Kidney epithelial cell (primary cell): ENCODE data around the gene AGPAT3. TPM values are rescaled to one million over a fixed set of nuclear protein-coding genes. Genes with fewer than 3 reads are reported as not detected.

Experiments used
- DNase-seq: peaks from one replicate; pipeline ENCODE4 v3.0.0-alpha.2; 2010; ENCODE audit warnings: low read depth
- H3K27me3 ChIP-seq: 2 replicates; pipeline ENCODE4 v1.6.0; 2011; ENCODE audit warnings: low read length; ENCODE audit not compliant: control insufficient read depth, insufficient read depth
- H3K36me3 ChIP-seq: 2 replicates; pipeline ENCODE4 v1.5.1; 2011; ENCODE audit warnings: low read length; ENCODE audit not compliant: control insufficient read depth, insufficient read depth
- H3K4me3 ChIP-seq: 2 replicates; pipeline ENCODE4 v1.5.1; 2011; ENCODE audit warnings: low read depth, mild to moderate bottlenecking, control low read depth, low read length
- total RNA-seq: library from RNA; depleted of rRNA; stranded (reverse); fragments of >200 nt; gene quantifications from 2 replicates; pipeline ENCODE4 v1.2.3, GENCODE V29; 2015
- TF ChIP-seq, protein P1 (sequence below): IDR thresholded peaks from 2 replicates; pipeline ENCODE4 v1.5.1; 2011; ENCODE audit warnings: mild to moderate bottlenecking, moderate library complexity, low read length, control low read depth, inconsistent platforms; ENCODE audit not compliant: insufficient read depth, poor library complexity, severe bottlenecking

The AGPAT3 gene
- total RNA-seq, 1 donor from 2014 or later, result 62.3 TPM

DNA sequence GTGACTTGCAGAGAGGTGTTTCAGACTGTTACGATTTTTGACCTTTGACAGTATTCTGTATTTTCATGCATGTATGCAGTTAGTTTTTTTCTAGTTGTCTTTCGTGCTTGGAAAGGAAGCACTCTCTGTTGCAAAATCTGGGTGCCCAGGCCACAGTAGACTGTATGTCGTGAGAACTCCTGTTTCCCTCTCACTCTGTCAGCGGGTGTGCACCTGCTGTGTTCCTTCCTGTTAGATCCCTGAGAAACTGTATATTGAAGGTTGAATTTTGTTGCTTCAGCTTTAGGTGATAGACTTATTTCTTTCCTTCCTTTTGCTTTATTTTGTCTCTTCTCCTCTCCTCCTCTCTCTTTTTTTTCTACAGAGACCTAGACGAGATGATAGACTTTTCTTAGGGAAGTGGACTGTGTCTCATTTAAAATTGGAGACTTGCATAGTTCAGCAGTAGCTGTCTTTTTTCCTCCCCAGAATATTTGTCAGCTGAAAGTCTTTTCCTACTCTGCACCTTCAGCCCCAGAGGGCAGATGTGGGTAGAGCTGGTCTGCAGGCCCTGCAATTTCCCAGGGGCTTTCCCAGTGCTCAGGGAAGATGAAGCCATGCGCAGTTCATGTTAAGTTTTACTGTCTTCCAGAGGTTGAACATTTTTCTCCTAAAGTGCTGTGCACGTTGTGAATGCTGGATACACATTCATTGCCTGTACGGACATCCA is 148.5 kb downstream of the AGPAT3 start:
- Histone ChIP-seq H3K4me3 (peak overlapping the region; percentile 85), H3K36me3 (no peaks in the 10 kb centered on the region), H3K27me3 (no peaks in the 10 kb centered on the region)
- DNase-seq, result no peak
- TF ChIP-seq, protein P1, sequence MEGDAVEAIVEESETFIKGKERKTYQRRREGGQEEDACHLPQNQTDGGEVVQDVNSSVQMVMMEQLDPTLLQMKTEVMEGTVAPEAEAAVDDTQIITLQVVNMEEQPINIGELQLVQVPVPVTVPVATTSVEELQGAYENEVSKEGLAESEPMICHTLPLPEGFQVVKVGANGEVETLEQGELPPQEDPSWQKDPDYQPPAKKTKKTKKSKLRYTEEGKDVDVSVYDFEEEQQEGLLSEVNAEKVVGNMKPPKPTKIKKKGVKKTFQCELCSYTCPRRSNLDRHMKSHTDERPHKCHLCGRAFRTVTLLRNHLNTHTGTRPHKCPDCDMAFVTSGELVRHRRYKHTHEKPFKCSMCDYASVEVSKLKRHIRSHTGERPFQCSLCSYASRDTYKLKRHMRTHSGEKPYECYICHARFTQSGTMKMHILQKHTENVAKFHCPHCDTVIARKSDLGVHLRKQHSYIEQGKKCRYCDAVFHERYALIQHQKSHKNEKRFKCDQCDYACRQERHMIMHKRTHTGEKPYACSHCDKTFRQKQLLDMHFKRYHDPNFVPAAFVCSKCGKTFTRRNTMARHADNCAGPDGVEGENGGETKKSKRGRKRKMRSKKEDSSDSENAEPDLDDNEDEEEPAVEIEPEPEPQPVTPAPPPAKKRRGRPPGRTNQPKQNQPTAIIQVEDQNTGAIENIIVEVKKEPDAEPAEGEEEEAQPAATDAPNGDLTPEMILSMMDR, result peak; percentile 14

DNA sequence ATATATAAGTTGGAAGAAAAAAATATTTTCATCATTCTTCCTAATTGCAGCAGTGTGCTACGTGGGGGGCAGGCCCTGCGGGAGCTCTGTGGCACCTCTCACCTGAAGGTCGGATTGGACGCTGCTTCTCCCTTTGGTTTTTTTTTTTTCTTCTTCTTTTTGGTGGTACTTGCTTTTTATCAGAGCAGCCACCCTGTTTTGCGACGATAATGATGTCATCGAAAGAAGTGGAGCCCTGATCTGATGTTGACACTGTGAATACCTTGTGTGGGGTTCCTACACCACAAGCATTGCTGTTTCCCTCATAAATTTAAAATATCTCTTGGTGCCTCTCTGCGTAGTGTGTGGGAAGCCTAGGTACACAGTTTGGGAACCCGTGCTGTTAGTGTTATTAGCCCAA is 152.6 kb downstream of the AGPAT3 start:
- Histone ChIP-seq H3K36me3 (no peaks in the 10 kb centered on the region), H3K4me3 (no peak overlapping the region), H3K27me3 (no peaks in the 10 kb centered on the region)
- DNase-seq, result no peak
- TF ChIP-seq, protein P1, result no peak

DNA sequence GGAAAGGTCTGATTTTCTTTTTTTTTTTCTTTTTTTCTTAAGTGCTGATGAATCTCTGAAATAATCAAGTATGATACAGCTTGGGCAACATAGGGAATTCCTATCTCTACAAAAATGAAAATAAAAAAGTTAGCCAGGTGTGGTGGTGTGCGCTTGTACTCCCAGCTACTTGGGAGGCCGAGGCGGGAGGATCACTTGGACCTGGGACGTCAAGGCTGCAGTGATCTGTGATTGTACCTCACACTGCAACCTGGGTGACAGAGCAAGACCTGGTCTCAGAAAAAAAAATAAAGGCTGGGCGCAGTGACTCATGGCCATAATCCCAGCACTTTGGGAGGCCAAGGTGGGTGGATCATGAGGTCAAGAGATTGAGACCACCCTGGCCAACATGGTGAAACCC is 153.1 kb downstream of the AGPAT3 start:
- Histone ChIP-seq H3K4me3 (no peak overlapping the region), H3K36me3 (no peaks in the 10 kb centered on the region), H3K27me3 (no peaks in the 10 kb centered on the region)
- TF ChIP-seq, protein P1, result no peak
- DNase-seq, result no peak

DNA sequence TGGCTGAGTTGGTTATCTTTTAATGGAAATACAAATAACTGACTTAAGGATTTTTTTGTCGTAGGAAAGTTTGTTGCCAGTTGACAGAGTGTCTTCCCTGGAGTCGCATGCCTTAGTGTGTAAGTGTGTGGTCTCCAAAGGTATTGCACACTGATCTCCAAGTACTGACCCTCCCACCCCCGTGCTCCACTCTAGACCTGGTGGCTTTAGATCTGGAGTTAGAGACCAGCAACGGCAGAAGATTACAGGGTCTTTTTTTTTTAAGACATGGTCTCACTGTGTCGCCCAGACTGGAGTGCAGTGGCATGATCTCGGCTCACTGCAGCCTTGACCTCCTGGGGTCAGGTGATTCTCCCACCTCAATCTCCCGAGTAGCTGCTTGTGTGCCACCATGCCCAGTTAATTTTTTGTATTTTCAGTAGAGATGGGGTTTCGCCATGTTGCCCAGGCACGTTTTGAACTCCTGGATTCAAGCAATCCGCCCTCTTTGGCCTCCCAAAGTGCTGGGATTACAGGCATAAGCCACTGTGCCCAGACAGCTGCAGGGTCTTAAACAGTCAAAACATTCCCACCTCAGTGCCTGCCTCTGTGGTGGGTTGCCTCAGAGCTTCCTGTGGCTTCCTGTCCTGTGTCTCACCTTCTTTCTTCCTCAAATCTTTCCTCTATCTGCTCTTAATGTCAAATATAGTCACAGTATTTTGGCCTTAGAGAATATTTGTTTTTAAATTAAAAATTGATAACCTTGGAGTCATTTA is 154.0 kb downstream of the AGPAT3 start:
- Histone ChIP-seq H3K27me3 (no peaks in the 10 kb centered on the region), H3K4me3 (no peak overlapping the region), H3K36me3 (no peaks in the 10 kb centered on the region)
- TF ChIP-seq, protein P1, result no peak
- DNase-seq, result no peak

DNA sequence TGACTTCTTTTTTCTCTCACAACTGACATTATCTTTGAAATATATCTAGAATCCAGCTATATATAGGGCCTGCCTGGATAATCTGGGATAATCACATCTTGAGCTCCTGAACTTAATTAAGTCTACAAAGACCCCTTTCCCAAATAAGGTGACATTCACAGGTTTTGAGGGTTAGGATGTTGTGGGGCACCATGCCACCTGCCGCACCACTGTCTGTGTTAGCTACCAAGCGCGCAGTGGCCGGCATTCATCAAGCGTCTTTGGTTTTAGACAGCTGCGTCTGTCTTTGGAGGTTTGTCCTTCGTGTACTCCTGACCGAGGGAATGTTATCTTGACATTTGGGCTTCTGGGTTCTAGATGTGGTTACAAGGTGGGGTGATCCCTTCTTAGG is 154.5 kb downstream of the AGPAT3 start:
- H3K36me3 ChIP-seq, result no peaks in the 10 kb centered on the region
- no peak for DNase-seq
- TF ChIP-seq, protein P1, result no peak
- no peaks in the 10 kb centered on the region for H3K27me3 ChIP-seq
- H3K4me3 ChIP-seq, result no peak overlapping the region
